ENCODE data around the gene VPS26B. TPM values are rescaled to one million over a fixed set of nuclear protein-coding genes. Genes with fewer than 3 reads are reported as not detected.
"Not testable (repeated sequence)": the region's sequence is repeated elsewhere in the genome, so short reads cannot be mapped to it uniquely, and the experiment has no call there.

The VPS26B gene
- total RNA-seq, result 37.6 TPM
- long read RNA-seq, transcript VPS26B-201 (6 exons, 3,691 nt), result major isoform, 241 of 268 reads
- long read RNA-seq, partial matches to known transcripts, result 15 of 268 reads
- long read RNA-seq, other reads (novel, unspliced or antisense), result 11 of 268 reads

GRCh38 chr11:134223836-134224709, at the start of gene VPS26B, which contains the start of gene NCAPD3:
VPS26B (plus strand) TSS chr11:134224671; CDS start chr11:134225123, 452 bp downstream.
NCAPD3 (minus strand) TSS chr11:134223967; CDS start chr11:134223926, 41 bp downstream.
- Histone ChIP-seq H3K4me1 (peaks cover 53% of the 10 kb centered on the region), H3K27ac (replicated peaks) (peak within 1 kb of the TSS; percentile 98), H3K27me3 (ENCODE audit: low read depth) (no peaks in the 10 kb centered on the region), H3K9me3 (replicated peaks) (no peaks in the 10 kb centered on the region), H3K36me3 (peaks cover 12% of the 10 kb centered on the region), H3K4me3 (peak within 1 kb of the TSS; percentile 89)
- intact Hi-C loops (cut with micrococcal nuclease), result no loop called here
- no peak for TF ChIP-seq CTCF (IDR thresholded peaks at IDR 0.05; ENCODE audit: borderline replicate concordance)
- DNase-seq, result peak; percentile 98

- Histone ChIP-seq H3K4me1 (peaks cover 7% of the 10 kb centered on the region), H3K4me3 (no peak overlapping the region), H3K27me3 (ENCODE audit: low read depth) (no peaks in the 10 kb centered on the region), H3K9me3 (replicated peaks) (no peaks in the 10 kb centered on the region), H3K27ac (replicated peaks) (no peak overlapping the region), H3K36me3 (peaks cover 77% of the 10 kb centered on the region)
- no peak for TF ChIP-seq CTCF (IDR thresholded peaks at IDR 0.05; ENCODE audit: borderline replicate concordance)
- intact Hi-C loops (cut with micrococcal nuclease), result no loop called here
- DNase-seq, result no peak
These were observed 48.2 kb upstream of the VPS26B start for GRCh38 chr11:134176284-134176683.

GRCh38 chr11:134178032-134178674, 46.3 kb upstream of the VPS26B start:
- H3K4me3 ChIP-seq, result no peak overlapping the region
- peaks cover 15% of the 10 kb centered on the region for H3K4me1 ChIP-seq
- DNase-seq, result no peak
- H3K27ac ChIP-seq (replicated peaks), result no peak overlapping the region
- H3K27me3 ChIP-seq (ENCODE audit: low read depth), result no peaks in the 10 kb centered on the region
- intact Hi-C loops (cut with micrococcal nuclease), result no loop called here
- H3K9me3 ChIP-seq (replicated peaks), result no peaks in the 10 kb centered on the region
- no peak for TF ChIP-seq CTCF (IDR thresholded peaks at IDR 0.05; ENCODE audit: borderline replicate concordance)
- peaks cover 76% of the 10 kb centered on the region for H3K36me3 ChIP-seq

GRCh38 chr11:134181707-134182106, 42.8 kb upstream of the VPS26B start:
- peaks cover 66% of the 10 kb centered on the region for H3K36me3 ChIP-seq
- no peak for DNase-seq

GRCh38 chr11:134188092-134188491, 36.4 kb upstream of the VPS26B start:
- DNase-seq; H3K27ac ChIP-seq (replicated peaks); H3K9me3 ChIP-seq (replicated peaks); H3K27me3 ChIP-seq (ENCODE audit: low read depth); H3K4me1 ChIP-seq; H3K4me3 ChIP-seq; intact Hi-C loops (cut with micrococcal nuclease): not testable (repeated sequence)
- peaks cover 71% of the 10 kb centered on the region for H3K36me3 ChIP-seq

More at GRCh38 chr11:134181707-134182106, 42.8 kb upstream of the VPS26B start:
- Histone ChIP-seq H3K4me3 (no peak overlapping the region), H3K27ac (replicated peaks) (no peak overlapping the region), H3K27me3 (ENCODE audit: low read depth) (no peaks in the 10 kb centered on the region), H3K4me1 (peaks cover 15% of the 10 kb centered on the region), H3K9me3 (replicated peaks) (no peaks in the 10 kb centered on the region)
- no peak for TF ChIP-seq CTCF (IDR thresholded peaks at IDR 0.05; ENCODE audit: borderline replicate concordance)
- intact Hi-C loops (cut with micrococcal nuclease), result no loop called here

Measured in left ventricle myocardium inferior (tissue), 1 donor.